CD14-positive monocyte (primary cell): Measurements from ENCODE around the gene ARHGDIA. TPM values are rescaled to one million over a fixed set of nuclear protein-coding genes. Genes with fewer than 3 reads are reported as not detected.

Experiments
- DNase-seq, 3 donors: peaks; one replicate each; pipeline ENCODE4 v3.0.0-alpha.2; 2011 to 2022
- H2AFZ ChIP-seq: 2 replicates; pipeline ENCODE4 v1.6.0; 2012; ENCODE audit warnings: mild to moderate bottlenecking, low read depth, low read length, inconsistent platforms; ENCODE audit not compliant: insufficient read depth, poor library complexity, severe bottlenecking
- H3K27ac ChIP-seq, 2 donors: 1 replicate in 1 of 2; 2 replicates in 1 of 2; pipeline ENCODE4 v1.5.1; 2012 to 2013; ENCODE audit warnings: low read length in 2 of 2, control low read depth in 1 of 2, inconsistent platforms in 1 of 2, low read depth in 1 of 2, mild to moderate bottlenecking in 1 of 2
- H3K27me3 ChIP-seq, 2 donors: one replicate each; pipeline versions ENCODE4 v1.6.0 to v1.6.1; 2011 to 2013; ENCODE audit warnings: low read length in 2 of 2; ENCODE audit not compliant: control insufficient read depth in 2 of 2, insufficient read depth in 2 of 2
- H3K36me3 ChIP-seq, 2 donors: replicated peaks in 1 of 2; 1 replicate in 1 of 2; 2 replicates in 1 of 2; pipeline versions ENCODE4 v1.5.1 to v1.6.1; 2012 to 2013; ENCODE audit warnings: low read length in 2 of 2, control low read depth in 1 of 2, inconsistent platforms in 1 of 2, mild to moderate bottlenecking in 1 of 2; ENCODE audit not compliant: insufficient read depth in 2 of 2, control insufficient read depth in 1 of 2
- H3K4me1 ChIP-seq, 2 donors: 1 replicate in 1 of 2; 2 replicates in 1 of 2; pipeline versions ENCODE4 v1.5.1 to v1.6.1; 2012 to 2013; ENCODE audit warnings: low read length in 2 of 2, control low read depth in 1 of 2, inconsistent platforms in 1 of 2, mild to moderate bottlenecking in 1 of 2, moderate library complexity in 1 of 2; ENCODE audit not compliant: insufficient read depth in 2 of 2, control insufficient read depth in 1 of 2
- H3K4me2 ChIP-seq: replicated peaks from 2 replicates; pipeline ENCODE3; 2012; ENCODE audit warnings: low read length, moderate library complexity, mild to moderate bottlenecking; ENCODE audit not compliant: poor library complexity, severe bottlenecking; ENCODE audit errors: extremely low read depth
- H3K4me3 ChIP-seq, 3 experiments: fragments of 200-600 bp in 1 of 3; sonication (generic) in 1 of 3; replicated peaks in 1 of 3; 1 replicate in 2 of 3; 2 replicates in 1 of 3; pipeline ENCODE4 v1.5.1; 2011 to 2013; ENCODE audit warnings: low read length in 3 of 3, mild to moderate bottlenecking in 3 of 3, control low read depth in 2 of 3, low read depth in 2 of 3, inconsistent platforms in 1 of 3, moderate library complexity in 1 of 3
- H3K79me2 ChIP-seq: 2 replicates; pipeline ENCODE4 v1.6.0; 2012; ENCODE audit warnings: mild to moderate bottlenecking, control low read depth, inconsistent platforms, low read length, moderate library complexity; ENCODE audit not compliant: insufficient read depth
- H3K9ac ChIP-seq: 2 replicates; pipeline ENCODE4 v1.6.0; 2017; ENCODE audit warnings: low read length, mild to moderate bottlenecking; ENCODE audit not compliant: insufficient read depth, poor library complexity, severe bottlenecking
- H3K9me3 ChIP-seq, 2 donors: replicated peaks in 1 of 2; 1 replicate in 1 of 2; 2 replicates in 1 of 2; pipeline versions ENCODE4 v1.5.1 to v1.6.1; 2012 to 2013; ENCODE audit warnings: low read length in 2 of 2, control low read depth in 1 of 2; ENCODE audit not compliant: control insufficient read depth in 1 of 2, insufficient read depth in 1 of 2
- H4K20me1 ChIP-seq: 2 replicates; pipeline ENCODE4 v1.6.0; 2012; ENCODE audit warnings: mild to moderate bottlenecking, low read length, control low read depth, moderate library complexity; ENCODE audit not compliant: insufficient read depth
- H3K27ac Mint-ChIP-seq, 7 donors: one replicate each; pipeline ENCODE4 v1.8.0; 2020; ENCODE audit warnings: mild to moderate bottlenecking in 7 of 7, mixed read lengths in 7 of 7, moderate library complexity in 6 of 7, inconsistent platforms in 2 of 7
- H3K27me3 Mint-ChIP-seq, 3 donors: one replicate each; pipeline ENCODE4 v1.8.0; 2021 to 2022; ENCODE audit warnings: low read depth in 3 of 3, mild to moderate bottlenecking in 3 of 3, mixed read lengths in 3 of 3, moderate library complexity in 3 of 3, inconsistent platforms in 1 of 3
- H3K36me3 Mint-ChIP-seq, 2 donors: one replicate each; pipeline ENCODE4 v1.8.0; 2020; ENCODE audit warnings: mixed read lengths in 2 of 2, inconsistent platforms in 1 of 2, mild to moderate bottlenecking in 1 of 2
- H3K4me1 Mint-ChIP-seq: one replicate; pipeline ENCODE4 v1.8.0; 2020; ENCODE audit warnings: mild to moderate bottlenecking, mixed read lengths
- H3K4me3 Mint-ChIP-seq, 2 donors: one replicate each; pipeline ENCODE4 v1.8.0; 2020; ENCODE audit warnings: mild to moderate bottlenecking in 2 of 2, mixed read lengths in 2 of 2, moderate library complexity in 1 of 2
- H3K9me3 Mint-ChIP-seq, 7 donors: one replicate each; pipeline ENCODE4 v1.8.0; 2020 to 2022; ENCODE audit warnings: mixed read lengths in 7 of 7, mild to moderate bottlenecking in 6 of 7, moderate library complexity in 6 of 7, inconsistent platforms in 2 of 7
- WGBS: methylation state at CpG from one replicate; pipeline ENCODE4 v1.1.5; 2013; ENCODE audit warnings: missing lambda C conversion rate; ENCODE audit not compliant: insufficient coverage; 5-methylcytosine and 5-hydroxymethylcytosine counted together
- intact Hi-C, 2 donors: fragments of 100-400 bp; cut with micrococcal nuclease; formaldehyde crosslinking; loops; one replicate each; pipeline versions ENCODE4 v1.15.0 to v1.15.1; 2023
- polyA plus RNA-seq, 3 donors: library from polyadenylated mRNA; depleted of rRNA in 1 of 3; unstranded in 2 of 3; stranded (reverse) in 1 of 3; fragments of 300-500 nt in 2 of 3; fragments of >200 nt in 1 of 3; fragmentation: Illumina TruSeq in 2 of 3; gene quantifications; 1 replicate in 2 of 3; 2 replicates in 1 of 3; pipeline ENCODE4 v1.2.3, GENCODE V29; 2012 to 2021
- TF ChIP-seq, protein P1 (sequence below): fragments of 200-600 bp; IDR thresholded peaks from one replicate; pipeline ENCODE4 v1.8.0; 2022; ENCODE audit warnings: antibody characterized with exemption, mild to moderate bottlenecking

The ARHGDIA gene
- polyA plus RNA-seq, 3 donors, result 86.3 to 477 (median 97.2) TPM

DNA sequence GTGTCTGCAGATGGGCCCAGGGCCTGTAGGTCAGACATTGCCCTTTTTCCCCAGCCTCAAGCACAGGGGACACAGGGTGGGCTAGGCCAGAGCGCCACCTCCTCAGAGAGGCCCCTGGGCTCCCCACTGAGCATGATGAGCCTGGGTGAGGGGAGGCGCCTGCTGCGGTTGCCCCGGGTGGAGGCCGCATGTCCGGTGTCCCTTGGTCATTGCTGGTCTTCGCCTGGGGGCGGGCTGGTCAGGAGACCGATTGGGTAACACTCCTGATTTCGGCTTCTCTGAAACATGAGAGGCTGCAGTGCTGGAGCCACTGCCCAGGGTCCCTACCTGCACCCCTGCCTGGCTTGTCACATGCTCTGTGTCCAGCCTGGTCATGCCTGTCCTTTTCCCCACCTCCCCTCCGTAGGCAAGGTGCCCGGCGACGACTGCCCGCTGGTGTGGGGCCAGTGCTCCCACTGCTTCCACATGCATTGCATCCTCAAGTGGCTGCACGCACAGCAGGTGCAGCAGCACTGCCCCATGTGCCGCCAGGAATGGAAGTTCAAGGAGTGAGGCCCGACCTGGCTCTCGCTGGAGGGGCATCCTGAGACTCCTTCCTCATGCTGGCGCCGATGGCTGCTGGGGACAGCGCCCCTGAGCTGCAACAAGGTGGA lies 28.5 kb upstream of the ARHGDIA start:
- 94% methylated on average over 22 of the region's 22 CpGs for WGBS
- Histone ChIP-seq H3K36me3 (peaks cover 38 to 66% of the 10 kb centered on the region in 2 donors), H4K20me1 (peaks cover 27% of the 10 kb centered on the region), H3K9ac (no peak overlapping the region), H3K4me1 (peaks cover 0 to 12% of the 10 kb centered on the region in 2 donors), H3K9me3 (no peaks in the 10 kb centered on the region), H3K27me3 (peaks cover 3 to 20% of the 10 kb centered on the region in 2 donors), H3K79me2 (peaks cover 5% of the 10 kb centered on the region), H2AFZ (no peak overlapping the region), H3K4me3 (no peak overlapping the region), H3K27ac (no peak overlapping the region), H3K4me2 (no peak overlapping the region)
- Mint-ChIP-seq H3K27ac (no peak overlapping the region), H3K27me3 (peaks cover 19 to 33% (median 21%) of the 10 kb centered on the region in 3 donors), H3K9me3 (peaks cover 0 to 12% (median 0%) of the 10 kb centered on the region in 7 donors), H3K4me3 (no peak overlapping the region), H3K4me1 (peaks cover 2% of the 10 kb centered on the region), H3K36me3 (peaks cover 63 to 75% of the 10 kb centered on the region in 2 donors)
- intact Hi-C loops, result no loop called here
- no peak for DNase-seq
- TF ChIP-seq, protein P1, sequence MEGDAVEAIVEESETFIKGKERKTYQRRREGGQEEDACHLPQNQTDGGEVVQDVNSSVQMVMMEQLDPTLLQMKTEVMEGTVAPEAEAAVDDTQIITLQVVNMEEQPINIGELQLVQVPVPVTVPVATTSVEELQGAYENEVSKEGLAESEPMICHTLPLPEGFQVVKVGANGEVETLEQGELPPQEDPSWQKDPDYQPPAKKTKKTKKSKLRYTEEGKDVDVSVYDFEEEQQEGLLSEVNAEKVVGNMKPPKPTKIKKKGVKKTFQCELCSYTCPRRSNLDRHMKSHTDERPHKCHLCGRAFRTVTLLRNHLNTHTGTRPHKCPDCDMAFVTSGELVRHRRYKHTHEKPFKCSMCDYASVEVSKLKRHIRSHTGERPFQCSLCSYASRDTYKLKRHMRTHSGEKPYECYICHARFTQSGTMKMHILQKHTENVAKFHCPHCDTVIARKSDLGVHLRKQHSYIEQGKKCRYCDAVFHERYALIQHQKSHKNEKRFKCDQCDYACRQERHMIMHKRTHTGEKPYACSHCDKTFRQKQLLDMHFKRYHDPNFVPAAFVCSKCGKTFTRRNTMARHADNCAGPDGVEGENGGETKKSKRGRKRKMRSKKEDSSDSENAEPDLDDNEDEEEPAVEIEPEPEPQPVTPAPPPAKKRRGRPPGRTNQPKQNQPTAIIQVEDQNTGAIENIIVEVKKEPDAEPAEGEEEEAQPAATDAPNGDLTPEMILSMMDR, result no peak

DNA sequence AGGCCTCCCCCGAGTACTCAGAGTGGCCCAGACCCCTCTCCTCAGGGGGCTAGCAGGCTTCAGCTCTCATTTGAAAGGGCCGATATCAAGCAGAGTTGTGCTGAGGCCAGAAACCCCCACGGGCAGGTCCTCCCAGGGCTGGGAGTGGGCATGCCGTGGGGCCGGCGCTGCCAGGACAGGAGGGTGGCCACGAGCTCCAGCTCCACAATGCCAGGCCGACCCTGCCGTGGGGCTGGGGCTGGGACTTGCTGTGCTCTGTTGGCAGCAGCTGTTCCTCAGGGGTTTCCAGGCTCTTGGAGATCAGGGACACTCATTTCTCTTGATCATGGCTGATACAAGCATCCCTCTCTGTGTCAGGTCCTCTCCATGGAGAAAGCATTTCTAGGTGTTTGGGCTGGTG lies 27.7 kb upstream of the ARHGDIA start:
- Histone ChIP-seq H3K9me3 (no peaks in the 10 kb centered on the region), H3K36me3 (peaks cover 40 to 64% of the 10 kb centered on the region in 2 donors), H4K20me1 (peaks cover 27% of the 10 kb centered on the region), H3K27me3 (peaks cover 3 to 20% of the 10 kb centered on the region in 2 donors), H3K4me2 (no peak overlapping the region), H3K4me1 (peaks cover 0 to 12% of the 10 kb centered on the region in 2 donors), H3K27ac (no peak overlapping the region), H3K79me2 (peaks cover 11% of the 10 kb centered on the region), H2AFZ (no peak overlapping the region), H3K9ac (no peak overlapping the region), H3K4me3 (no peak overlapping the region)
- intact Hi-C loops, result no loop called here
- Mint-ChIP-seq H3K9me3 (peaks cover 0 to 12% (median 0%) of the 10 kb centered on the region in 7 donors), H3K4me1 (peaks cover 2% of the 10 kb centered on the region), H3K27ac (no peak overlapping the region), H3K4me3 (no peak overlapping the region), H3K36me3 (peaks cover 62 to 72% of the 10 kb centered on the region in 2 donors), H3K27me3 (peaks cover 19 to 33% (median 21%) of the 10 kb centered on the region in 3 donors)
- WGBS, result 100% methylated on average over 9 of the region's 9 CpGs
- TF ChIP-seq, protein P1, result no peak
- no peak for DNase-seq
